Daoy (cell line): ENCODE data around the gene TRIM29. TPM values are rescaled to one million over a fixed set of nuclear protein-coding genes. Genes with fewer than 3 reads are reported as not detected.
"Not testable (repeated sequence)": the region's sequence is repeated elsewhere in the genome, so short reads cannot be mapped to it uniquely, and the experiment has no call there.

Experiments used
- DNase-seq: peaks from one replicate; pipeline ENCODE4 v3.0.0-alpha.2; 2015; ENCODE audit warnings: low read depth
- total RNA-seq: library from RNA; depleted of rRNA; stranded (reverse); fragments of >200 nt; shearing (Covaris generic); gene quantifications from 2 replicates; pipeline ENCODE4 v1.2.3, GENCODE V29; 2014; rRNA removed

TRIM29 gene, protein sequence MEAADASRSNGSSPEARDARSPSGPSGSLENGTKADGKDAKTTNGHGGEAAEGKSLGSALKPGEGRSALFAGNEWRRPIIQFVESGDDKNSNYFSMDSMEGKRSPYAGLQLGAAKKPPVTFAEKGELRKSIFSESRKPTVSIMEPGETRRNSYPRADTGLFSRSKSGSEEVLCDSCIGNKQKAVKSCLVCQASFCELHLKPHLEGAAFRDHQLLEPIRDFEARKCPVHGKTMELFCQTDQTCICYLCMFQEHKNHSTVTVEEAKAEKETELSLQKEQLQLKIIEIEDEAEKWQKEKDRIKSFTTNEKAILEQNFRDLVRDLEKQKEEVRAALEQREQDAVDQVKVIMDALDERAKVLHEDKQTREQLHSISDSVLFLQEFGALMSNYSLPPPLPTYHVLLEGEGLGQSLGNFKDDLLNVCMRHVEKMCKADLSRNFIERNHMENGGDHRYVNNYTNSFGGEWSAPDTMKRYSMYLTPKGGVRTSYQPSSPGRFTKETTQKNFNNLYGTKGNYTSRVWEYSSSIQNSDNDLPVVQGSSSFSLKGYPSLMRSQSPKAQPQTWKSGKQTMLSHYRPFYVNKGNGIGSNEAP
- 0.06 TPM in 1 of 2 replicates, not detected in the other for total RNA-seq

DNA sequence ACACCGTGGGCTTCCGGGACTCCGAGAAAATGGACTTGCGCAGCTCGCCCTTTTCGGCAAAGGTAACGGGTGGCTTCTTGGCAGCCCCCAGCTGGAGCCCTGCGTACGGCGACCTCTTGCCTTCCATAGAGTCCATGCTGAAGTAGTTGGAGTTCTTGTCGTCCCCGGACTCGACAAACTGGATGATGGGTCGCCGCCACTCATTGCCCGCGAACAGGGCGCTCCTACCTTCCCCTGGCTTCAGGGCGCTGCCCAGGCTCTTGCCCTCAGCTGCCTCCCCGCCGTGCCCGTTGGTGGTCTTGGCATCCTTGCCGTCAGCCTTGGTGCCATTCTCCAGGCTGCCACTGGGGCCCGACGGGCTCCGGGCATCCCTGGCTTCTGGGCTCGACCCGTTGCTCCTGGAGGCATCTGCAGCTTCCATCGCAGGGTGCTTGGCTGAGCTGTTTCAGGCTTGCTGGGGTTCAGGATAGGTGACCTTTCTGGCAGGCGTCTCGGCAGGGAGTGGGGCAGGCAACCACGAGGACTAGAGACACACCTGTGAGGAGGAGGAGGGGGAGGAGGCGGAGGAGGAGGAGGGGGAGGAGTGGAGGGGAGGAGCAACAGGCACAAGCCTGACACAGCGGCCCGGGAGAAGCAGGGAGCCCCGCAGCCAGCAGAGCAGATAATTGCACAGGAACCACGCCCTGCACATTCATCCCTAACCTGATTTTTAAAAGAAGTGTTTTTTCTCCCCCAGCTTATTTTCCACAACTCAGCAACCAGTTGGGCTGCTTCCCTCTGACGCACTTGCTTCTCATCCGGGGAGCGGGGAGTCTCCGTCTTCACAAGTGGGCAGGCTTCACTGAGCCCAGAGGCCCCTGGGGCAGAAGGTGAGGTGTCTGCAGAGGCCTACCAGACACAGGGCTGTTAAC is at the start of gene TRIM29:
Gene TRIM29 (minus strand): TSS at position 503 of the 911 bp plus-strand sequence. CDS start 82 bp downstream, at position 421.
- DNase-seq = no peak

DNA sequence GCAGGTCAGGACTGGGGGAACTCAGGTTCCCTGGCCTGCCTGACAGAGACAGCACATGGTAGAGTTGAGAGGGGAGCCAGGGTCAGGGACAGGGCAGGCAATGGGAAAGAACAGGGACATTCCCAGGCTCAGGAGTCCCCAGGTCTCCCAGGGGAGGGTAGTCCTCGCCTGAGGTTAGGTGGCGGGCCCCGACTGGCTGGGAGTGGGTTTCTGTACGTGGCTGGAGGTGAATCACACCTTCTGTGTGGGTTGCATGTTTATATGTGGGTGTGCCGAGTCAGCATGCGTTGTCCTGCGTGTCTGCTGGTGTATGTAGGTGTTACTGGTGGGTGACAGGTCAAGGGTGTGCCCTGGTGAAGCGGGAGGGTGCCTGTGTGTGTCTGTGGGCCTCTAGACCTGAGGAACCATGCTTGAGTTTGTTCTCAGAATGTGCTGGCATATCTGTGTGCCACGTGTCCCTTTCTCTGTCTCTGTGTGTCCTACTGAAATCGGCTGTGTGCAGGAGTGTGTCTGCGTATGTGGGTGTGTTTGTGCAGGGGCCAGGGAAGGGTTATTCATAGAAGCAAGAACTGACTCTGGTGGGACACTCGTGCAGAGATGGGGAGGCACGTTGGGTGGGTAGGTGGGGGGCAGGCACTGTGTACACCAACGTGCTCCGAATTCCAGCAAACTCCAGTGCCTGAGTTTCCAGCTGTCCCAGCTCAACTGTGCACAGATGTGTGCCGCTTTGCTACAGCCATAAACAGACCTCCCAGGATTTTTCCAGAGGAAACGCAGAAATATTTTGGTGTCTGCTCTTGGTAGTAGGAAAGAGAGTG is 49.1 kb upstream of the TRIM29 start:
- peak; percentile 82 for DNase-seq

DNA sequence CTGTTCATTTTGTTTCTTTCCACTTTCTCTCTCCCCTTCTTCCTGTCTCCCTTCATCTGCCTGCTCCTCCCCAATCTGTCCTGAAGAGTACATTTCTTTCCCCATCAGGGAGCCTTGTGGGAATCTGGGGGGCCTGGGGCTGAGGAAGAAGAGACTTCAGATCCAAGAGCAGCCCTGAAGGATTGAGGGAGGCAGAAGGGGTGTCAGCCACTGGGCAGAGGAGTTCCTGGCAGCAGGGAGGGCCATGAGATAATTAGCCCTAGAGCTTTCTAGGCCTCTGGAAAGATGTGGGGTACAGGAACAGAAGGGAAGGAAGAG is 48.5 kb upstream of the TRIM29 start:
- DNase-seq = no peak

DNA sequence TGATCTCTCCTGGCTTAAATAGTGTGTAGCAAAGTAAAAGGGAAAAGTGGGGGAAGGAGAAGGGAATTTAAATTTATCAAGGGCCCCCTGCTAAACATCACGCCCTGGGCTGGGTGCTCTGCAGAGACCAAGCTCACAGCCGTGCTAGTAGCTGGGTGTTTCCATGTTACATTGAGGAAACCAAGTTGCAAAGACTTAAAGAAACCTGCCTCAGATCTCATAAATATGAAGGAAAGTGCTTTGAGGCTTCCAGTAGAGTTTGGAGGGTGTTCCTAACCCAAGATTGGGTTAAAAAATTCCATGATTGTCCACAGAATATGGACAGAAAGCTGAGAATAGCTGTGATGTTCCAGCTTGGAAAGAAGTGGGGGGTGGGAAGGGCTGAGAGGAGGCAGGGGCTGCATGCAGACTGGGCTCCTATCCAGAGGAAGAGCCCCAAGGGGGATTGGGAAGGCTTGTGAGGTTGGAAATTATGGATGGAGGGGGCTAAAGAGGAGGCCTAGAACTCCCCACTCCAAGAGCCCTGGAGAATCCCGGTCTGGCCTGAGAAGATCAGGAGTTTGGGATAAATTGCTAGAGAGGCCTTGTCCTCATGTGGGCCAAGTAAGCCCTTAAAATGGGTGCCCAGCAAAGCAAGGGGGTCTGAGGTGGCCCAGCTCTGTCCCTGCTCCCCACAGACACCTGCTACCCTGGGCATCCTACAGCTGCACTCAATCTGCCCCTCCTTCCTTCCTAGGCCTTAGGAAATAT is 48.0 kb upstream of the TRIM29 start:
- no peak for DNase-seq

DNA sequence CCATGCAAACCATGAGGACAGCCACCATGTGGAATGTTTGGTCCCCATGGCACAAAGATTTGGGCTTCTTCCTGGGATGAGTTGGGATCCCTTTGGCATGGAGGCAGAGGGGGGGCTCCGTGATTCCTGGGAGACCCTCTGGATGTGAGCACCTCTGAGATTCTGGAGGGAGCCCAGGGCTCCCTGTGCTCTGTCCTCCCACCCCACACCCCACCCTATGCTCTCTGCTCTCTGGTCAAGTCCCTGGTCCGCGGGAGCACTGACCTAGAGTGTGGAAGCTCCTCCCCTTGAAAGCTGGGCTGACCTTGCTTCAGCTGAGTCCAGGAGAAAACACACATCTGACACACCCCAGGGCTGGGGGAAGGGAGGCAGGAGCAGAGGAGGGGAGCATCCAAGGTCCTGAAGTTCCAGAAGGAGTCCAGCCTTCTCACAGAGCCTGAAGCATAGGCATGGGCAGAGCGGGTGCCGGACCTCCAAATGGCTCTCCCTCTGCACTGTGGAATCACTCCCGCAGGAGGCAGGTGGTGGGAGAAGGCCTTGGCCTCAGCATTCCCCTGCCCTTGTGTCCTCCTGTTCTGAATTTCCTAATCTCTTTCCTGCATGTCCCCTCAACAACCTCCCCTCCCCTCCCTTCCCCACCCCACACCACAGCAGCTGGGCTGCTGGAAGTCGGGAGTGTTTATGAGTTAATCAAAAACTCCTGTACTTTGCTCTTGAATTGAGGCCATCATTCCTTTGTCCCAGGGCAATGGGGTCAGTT is 47.2 kb upstream of the TRIM29 start:
- no peak for DNase-seq

DNA sequence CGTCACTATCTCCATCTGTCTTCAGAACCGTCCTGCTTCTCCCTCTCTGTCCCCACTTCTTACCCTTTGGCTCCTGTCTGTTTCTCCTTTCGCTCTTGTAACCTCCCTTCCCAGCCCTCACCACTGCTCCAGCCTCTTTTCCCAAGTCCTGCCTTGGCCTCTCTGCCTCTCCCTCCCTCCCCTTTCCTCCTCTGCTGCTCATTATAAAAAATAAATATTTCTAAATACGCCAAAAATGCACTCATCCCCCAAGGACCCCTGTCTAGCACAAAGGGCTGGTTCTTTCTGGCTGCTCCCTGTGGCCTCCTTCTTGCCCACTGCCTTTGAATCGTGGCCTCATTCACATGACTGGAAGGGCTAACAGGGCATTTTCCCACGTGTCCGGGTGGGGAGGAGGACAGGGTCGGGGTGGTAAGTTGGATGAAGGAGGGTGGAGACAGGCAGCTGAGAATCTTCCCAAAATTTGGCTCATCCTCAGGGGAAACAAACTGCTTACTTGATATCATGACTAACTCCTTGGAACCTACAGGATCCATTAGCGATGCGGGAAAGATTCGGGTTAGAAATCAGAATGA is 46.5 kb upstream of the TRIM29 start:
- DNase-seq = no peak

DNA sequence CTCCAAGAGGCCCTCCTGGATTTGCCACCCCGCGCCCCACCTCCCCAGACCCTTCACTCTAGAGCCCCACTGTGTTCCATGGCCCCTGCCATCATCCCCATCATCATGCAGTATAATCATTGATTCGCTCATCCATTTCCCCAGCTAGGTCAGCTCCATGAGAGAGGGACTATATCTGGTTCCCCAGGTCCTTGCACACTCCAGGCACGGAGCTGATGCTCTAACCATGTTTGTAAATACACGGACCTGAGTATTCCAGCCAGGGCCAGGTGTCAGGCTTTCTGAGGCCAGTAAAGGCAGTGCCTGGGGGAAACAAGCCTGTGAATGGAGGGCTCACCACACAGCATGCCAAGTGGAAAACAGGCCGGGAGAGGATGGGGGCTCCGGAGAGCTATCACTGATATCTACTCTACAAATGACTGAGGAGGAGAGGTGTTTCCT is 45.8 kb upstream of the TRIM29 start:
- DNase-seq = no peak

DNA sequence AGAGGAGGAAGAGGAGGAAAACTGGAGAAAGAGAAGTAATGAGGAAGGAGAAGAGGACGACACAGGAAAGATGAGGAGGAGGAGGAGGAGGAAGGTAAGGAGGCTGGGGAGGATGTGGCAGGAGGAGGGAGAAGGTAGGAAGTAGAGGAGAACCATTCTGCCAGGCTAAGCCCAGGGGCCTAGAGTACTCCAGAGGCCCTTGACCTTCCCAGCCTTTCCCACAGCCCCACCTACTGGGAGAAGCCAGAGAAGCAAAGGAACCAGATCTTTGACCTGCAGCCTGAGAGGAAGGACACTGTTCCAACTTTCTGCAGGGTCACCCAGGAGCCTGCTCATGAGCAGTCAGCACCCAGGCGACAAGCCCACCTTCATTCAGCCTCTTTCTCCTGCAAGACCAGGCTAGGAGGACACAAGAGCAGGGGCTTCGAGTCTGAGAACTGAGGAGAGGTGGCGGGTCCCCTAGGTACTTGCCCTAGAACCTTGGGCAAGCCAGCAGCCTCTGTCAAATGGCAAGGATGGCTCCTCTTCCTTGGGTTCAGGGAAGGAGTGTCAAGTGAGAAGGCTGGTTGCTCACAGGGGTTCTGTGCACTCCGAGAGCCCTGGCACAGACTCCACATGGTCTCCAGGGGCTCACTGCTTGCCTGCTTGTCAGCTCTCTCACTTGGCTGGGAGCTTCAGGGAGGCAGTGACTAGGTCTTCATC is 45.0 kb upstream of the TRIM29 start:
- DNase-seq = peak; percentile 19

DNA sequence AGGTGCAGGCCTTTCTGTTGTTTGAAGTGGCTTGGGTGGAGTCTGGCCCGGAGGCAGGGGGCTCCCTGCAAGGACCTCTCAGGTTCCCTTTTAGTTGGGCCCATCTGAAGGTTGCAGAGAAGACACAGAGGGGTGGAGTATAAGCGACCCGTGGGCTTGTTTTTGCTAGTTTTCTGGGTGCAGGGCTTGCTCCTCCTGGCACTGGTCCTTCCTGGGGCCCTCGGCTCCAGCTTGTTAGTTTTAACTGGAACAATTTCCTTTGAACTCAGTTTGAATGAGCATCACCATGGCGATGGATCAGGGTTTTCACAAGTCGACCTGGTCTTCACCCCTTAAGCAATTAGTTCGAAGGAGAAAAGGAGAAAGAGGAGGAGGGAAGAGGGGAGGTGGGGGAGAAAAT is 44.5 kb upstream of the TRIM29 start:
- DNase-seq = no peak

DNA sequence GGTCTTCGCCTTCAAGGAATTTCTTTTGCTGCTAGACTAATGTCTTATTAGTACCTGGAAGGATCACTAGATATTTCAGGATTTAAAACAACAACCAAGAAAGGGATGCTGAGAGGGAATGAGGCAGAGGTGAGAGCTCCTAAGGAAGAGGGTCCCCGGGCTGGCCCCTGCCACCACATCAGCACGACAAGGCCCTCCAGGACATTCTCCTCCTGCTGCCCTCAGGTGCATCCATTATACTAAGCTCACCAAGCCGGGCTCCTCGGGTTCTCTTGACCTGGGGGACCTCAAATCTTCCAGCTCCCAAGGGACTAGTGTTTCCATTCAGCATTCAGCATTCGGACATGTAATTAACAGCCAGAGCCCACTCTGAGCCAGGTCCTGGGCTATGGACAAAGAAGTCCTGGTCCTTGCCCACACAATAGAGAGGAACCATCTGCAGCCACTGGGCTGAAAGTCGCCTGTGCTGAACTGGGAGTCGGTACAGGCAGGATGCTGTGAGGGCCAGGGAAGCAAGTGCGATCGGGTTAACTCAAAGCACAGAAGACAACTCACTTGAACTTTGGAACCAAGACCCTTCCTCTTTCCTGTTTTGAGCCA is 43.6 kb upstream of the TRIM29 start:
- DNase-seq = no peak

DNA sequence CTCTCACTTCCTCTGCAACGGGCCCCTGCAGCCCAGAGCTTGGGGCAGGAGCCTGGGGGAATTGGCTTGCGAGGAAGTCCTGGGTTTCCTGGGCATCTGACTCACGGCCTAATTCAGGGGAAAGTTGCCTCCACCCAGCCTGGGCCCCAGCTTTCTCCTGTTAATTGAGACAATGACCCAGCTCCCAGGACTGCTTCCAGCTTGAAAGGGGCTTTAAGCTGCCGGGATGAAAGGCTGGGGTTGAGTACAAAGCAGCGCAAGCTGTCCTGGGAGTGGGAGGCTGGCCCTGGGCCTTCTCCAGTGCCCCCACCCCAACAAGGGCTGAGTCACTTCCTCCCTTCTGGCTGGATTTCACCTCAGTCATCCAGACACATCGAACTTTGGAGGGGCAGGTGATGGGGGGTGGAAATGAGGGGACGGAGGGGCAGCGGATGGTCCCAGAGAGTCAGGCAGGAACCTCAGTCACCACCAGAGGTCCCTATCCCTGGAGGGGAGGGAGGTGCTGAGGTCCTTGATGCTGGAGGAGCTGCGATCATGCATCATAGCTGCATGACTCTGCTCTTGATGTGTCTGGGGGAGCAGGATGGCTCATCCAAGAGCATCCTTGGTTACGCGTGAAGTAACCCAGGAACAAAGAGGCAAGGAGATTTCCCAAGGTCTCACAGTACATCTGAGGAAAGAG is 42.8 kb upstream of the TRIM29 start:
- peak; percentile 63 for DNase-seq

DNA sequence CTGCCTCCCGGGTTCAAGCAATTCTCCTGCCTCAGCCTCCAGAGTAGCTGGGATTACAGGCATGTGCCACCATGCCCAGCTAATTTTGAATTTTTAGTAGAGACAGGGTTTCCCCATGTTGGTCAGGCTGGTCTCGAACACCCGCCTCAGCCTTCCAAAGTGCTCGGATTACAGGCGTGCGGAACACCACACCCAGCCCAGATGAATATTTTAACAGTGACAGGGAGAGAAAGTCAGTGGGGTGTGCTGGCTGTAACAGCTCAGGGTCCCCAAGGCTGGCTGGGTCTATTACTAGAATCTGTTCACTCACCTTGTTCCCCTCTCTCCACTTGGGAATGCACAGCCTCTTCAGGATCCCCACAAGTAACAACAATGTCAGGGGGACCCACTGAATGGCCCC is 42.1 kb upstream of the TRIM29 start:
- not testable (repeated sequence) for DNase-seq

DNA sequence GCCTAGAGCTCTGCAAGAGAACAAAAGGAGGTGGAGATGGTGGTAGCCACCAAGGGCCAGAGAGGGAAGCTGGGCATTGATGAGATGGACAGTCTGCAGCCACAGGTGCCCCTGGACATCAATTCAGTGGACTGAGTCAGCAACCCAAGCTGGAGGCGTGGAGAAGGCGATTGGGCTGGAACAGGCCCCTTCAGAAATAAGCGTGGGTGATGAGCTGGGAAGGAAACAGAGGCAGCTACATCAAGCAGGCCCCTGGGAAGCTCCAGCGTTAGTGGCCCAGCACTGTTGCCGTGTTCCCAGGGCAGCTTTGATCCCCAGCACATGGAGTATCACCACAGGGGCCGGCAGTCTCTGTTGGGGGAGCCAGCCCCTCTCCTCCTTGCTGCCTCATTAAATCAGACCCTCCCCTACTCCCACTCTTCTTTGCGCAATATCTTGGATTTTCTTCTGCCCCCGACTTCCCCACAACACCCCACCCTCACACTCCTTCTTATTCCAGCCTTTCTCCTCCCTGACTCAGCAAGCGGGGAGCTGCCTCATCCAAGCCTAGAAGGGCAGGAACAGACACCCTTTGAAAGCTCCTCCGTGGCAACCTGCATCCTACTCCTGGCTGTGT is 41.3 kb upstream of the TRIM29 start:
- no peak for DNase-seq

DNA sequence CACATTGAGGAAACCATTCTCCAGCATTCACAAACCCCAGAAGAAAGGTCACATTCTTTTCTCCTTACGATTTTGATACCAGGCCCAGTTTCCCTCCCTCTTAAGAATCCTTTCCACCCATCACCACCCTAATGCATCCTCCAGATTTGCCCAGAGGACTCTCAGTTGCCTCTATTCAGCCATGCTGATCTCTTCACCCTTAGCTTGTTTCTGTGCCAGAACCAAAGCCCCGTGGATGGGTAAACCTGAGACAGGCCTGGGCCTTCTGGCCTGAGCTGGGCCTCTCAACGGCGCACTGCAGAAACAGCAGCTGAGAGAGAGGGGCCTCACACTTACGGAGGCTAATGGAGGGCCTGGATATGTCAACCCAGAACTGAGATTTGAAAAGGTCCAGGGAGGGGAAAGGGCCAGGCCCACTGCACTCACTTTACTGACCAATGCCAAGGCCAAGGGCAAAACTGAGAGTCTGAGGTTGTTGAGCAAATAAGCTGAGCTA is 40.7 kb upstream of the TRIM29 start:
- DNase-seq = no peak

DNA sequence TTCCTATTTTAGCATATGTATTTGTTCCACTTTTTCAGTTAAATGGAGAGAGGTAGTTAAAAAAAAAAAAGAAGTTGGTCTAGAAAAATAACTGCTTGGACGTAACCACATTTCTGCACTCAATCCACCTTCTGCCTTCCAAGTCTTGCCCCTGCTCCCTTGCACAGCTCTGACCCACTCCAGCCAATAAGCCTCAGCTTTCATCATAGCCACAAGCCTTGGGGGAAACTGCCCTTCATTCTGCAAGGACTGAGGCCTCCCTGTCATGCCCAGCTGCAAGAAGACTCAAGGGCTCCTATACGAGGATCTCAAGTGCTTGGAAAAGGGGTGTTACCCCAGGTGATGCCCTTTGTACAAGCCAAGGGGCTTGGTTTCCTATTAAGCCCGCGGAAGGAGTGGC is 37.0 kb upstream of the TRIM29 start:
- DNase-seq = no peak

DNA sequence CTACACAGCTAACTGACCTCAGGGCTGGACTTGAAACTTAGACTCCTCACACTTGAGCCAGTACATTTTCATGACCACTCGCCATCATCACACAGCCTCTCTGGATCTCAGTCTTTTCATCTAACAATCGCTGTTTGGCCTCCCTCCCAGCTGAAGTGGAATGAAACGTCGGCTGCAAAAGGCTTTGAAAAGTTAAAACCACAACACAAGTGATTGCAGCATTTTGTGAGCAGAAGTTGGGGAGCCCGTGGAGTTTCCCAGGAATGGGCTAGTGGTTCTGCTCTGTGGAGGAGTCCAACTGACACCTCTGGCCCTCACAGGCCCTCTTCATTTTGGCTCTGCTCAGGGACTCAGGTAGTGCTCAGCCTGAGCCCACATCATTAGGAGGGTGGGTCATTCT is 35.9 kb upstream of the TRIM29 start:
- DNase-seq = no peak

DNA sequence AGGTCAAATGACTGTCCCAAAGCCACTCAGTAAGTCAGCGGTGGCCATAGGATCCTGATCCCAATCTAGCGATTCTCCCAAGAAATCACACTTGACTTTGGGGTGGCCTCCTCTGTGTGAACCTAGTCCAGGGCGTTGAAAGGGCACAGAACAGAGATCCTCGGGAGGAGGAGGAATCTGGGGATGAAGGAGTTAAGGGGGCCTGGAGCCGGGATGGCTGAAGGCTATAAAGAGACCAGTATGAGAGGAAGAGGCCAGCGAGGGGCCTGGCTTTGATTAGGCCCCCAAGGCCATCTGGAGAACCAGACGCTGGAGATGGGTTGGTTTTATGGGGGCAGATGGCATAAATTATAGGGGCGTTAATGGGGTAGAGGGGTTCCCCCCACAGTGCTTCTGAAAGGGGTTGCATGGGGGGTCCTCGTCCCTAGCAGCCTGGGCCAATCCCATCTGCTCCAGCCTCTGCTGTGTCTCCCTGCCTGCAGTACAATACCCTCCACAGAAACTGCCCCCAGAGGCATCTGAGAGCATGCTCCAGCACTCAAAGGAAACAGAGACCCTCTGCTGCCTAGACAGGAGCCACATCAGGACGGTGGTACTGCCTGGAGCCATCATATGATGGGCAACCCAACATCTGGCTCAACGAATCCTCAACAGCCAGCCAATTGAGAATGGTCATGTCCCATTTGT is 35.2 kb upstream of the TRIM29 start:
- no peak for DNase-seq
